Activated CD8-positive, alpha-beta T cell treated with anti-CD3 and anti-CD28 coated beads for 36 hours (primary cell): ENCODE data around the gene NUMB. TPM values are rescaled to one million over a fixed set of nuclear protein-coding genes. Genes with fewer than 3 reads are reported as not detected.

ENCODE experiments used
- ATAC-seq: fragments of 200-7000 bp; cut with Tn5 transposase; one replicate; pipeline ENCODE4 v1.10.0; 2021; ENCODE audit warnings: mild to moderate bottlenecking, moderate library complexity
- CTCF ChIA-PET: fragments of 350-600 bp; sonication (Branson Sonifier 250); formaldehyde crosslinking; loops from one replicate; lab custom pipeline; 2021; ENCODE audit warnings: antibody characterized with exemption; lab: Charles Lee
- POLR2A ChIA-PET: fragments of 350-600 bp; sonication (Branson Sonifier 250); formaldehyde crosslinking; loops from one replicate; lab custom pipeline; 2021; ENCODE audit warnings: antibody characterized with exemption; lab: Charles Lee
- DNase-seq: peaks from one replicate; pipeline ENCODE4 v3.0.0-alpha.2; 2020
- H3K27ac Mint-ChIP-seq: one replicate; pipeline ENCODE4 v1.8.0; 2021; ENCODE audit warnings: mild to moderate bottlenecking, mixed read lengths
- H3K27me3 Mint-ChIP-seq: one replicate; pipeline ENCODE4 v1.8.0; 2021; ENCODE audit warnings: mixed read lengths
- H3K36me3 Mint-ChIP-seq: one replicate; pipeline ENCODE4 v1.8.0; 2021; ENCODE audit warnings: low read depth, mixed read lengths
- H3K4me1 Mint-ChIP-seq: one replicate; pipeline ENCODE4 v1.8.0; 2021; ENCODE audit warnings: low read depth, mixed read lengths
- H3K4me3 Mint-ChIP-seq: one replicate; pipeline ENCODE4 v1.8.0; 2021; ENCODE audit warnings: mild to moderate bottlenecking, moderate library complexity, mixed read lengths
- H3K9me3 Mint-ChIP-seq: one replicate; pipeline ENCODE4 v1.8.0; 2021; ENCODE audit warnings: mixed read lengths
- CTCF ChIP-seq: fragments of 200-600 bp; IDR thresholded peaks from one replicate; pipeline ENCODE4 v1.8.0; 2022; ENCODE audit warnings: antibody characterized with exemption, mild to moderate bottlenecking
- intact Hi-C: fragments of 100-400 bp; cut with micrococcal nuclease; formaldehyde crosslinking; loops from one replicate; pipeline ENCODE4 v1.10.0; 2022
- total RNA-seq, 2 experiments: library from RNA; stranded (reverse); gene quantifications; one replicate each; pipeline ENCODE4 v1.2.3, GENCODE V29; 2021

Gene NUMB
- total RNA-seq, 2 experiments from 2014 or later = 31.8 to 33.0 TPM

DNA sequence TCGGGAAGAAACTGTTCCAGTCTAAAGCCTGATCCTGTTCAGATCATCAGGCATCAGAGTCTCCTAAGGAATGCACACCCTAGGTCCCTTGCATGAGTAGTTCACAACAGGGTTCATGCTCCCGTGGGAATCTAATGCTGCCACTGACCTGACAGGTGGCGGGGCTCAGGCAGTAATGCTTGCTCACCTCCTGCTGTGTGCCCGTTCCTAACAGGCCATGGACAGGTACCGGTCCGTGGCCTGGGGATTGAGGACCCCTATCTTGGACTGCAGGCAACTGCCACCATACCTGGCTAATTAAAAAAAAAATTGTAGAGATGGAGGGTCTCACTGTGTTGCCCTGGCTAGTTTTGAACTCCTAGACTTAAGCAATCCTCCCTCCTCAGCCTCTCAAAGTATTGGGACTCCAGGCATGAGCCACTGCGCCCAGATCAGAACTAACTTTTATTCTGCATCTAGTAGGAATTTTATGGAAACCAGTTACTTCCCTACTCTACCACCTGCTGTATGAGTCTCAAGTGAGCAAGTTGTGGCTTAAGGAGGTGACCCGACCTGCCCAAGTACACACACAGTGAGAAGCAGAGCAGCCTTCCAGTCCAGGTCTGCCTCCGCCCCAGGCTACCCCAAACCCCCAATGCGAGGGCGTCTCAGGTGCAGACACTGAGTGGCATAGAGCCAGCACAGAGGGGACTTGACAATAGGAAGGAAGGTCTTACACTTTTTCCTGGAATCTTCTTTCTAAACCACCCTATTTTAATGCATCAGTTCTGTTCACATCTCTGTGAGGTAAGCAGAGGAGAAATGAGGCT, 223.6 kb downstream of the NUMB start:
- no peaks in the 10 kb centered on the region for H3K36me3 Mint-ChIP-seq
- ATAC-seq (no peak), DNase-seq (no peak)
- ChIA-PET CTCF (no interaction called here), POLR2A (no interaction called here)
- peaks cover 10% of the 10 kb centered on the region for H3K4me1 Mint-ChIP-seq
- intact Hi-C loops = no loop called here
- H3K9me3 Mint-ChIP-seq = no peaks in the 10 kb centered on the region
- H3K4me3 Mint-ChIP-seq = no peak overlapping the region
- no peak overlapping the region for H3K27ac Mint-ChIP-seq
- TF ChIP-seq CTCF = no peak
- peaks cover 55% of the 10 kb centered on the region for H3K27me3 Mint-ChIP-seq

DNA sequence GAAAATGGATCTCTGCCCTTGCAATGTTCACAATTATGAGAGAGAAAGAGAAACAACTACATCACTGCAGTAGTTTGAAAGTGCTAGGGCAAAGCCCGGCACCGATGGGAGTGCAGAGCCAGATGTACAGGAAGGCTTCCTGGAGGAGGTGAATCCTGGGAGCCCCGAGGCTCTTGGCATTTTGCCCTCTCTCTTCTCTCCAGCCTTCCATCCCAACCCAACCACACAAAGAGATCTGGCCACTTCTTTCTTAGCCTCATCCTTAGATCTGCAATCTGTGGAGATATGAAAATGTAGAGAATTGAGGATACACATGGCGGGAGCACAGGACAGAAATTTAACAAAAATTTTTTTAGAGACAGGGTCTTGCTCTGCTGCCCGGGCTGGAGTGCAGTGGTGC, 224.3 kb downstream of the NUMB start:
- ChIA-PET POLR2A (interaction anchor here (1.3 kb wide), 1 partner anchor 12 kb away, joined by 3 read pairs; no protein-coding TSS in a partner anchor), CTCF (no interaction called here)
- ATAC-seq (no peak), DNase-seq (no peak)
- no peaks in the 10 kb centered on the region for H3K9me3 Mint-ChIP-seq
- intact Hi-C loops = no loop called here
- no peak overlapping the region for H3K4me3 Mint-ChIP-seq
- peaks cover 7% of the 10 kb centered on the region for H3K4me1 Mint-ChIP-seq
- no peak overlapping the region for H3K27ac Mint-ChIP-seq
- peaks cover 50% of the 10 kb centered on the region for H3K27me3 Mint-ChIP-seq
- no peaks in the 10 kb centered on the region for H3K36me3 Mint-ChIP-seq
- no peak for TF ChIP-seq CTCF

- H3K27ac Mint-ChIP-seq = no peak overlapping the region
- no peaks in the 10 kb centered on the region for H3K9me3 Mint-ChIP-seq
- POLR2A ChIA-PET = interaction anchor here (1.3 kb wide), 1 partner anchor 12 kb away, joined by 3 read pairs; no protein-coding TSS in a partner anchor
- ATAC-seq = no peak
- intact Hi-C loops = no loop called here
- H3K4me1 Mint-ChIP-seq = peaks cover 7% of the 10 kb centered on the region
- no peak for DNase-seq
- H3K27me3 Mint-ChIP-seq = peaks cover 46% of the 10 kb centered on the region
- H3K4me3 Mint-ChIP-seq = no peak overlapping the region
- TF ChIP-seq CTCF = no peak
- CTCF ChIA-PET = no interaction called here
- H3K36me3 Mint-ChIP-seq = no peaks in the 10 kb centered on the region
Measured at GRCh38 chr14:73233564-73233963, 224.8 kb downstream of the NUMB start.

GRCh38 chr14:73232984-73233383, 225.4 kb downstream of the NUMB start:
- H3K4me3 Mint-ChIP-seq = no peak overlapping the region
- ChIA-PET POLR2A (interaction anchor here (1.3 kb wide), 1 partner anchor 13 kb away, joined by 3 read pairs; no protein-coding TSS in a partner anchor), CTCF (interaction anchor here (1.6 to 2.0 kb wide), 4 partner anchors 17 to 239 kb away, joined by 5 to 8 read pairs (median 7); no protein-coding TSS in a partner anchor)
- TF ChIP-seq CTCF = no peak
- no peak overlapping the region for H3K27ac Mint-ChIP-seq
- peaks cover 43% of the 10 kb centered on the region for H3K27me3 Mint-ChIP-seq
- H3K9me3 Mint-ChIP-seq = no peaks in the 10 kb centered on the region
- no peaks in the 10 kb centered on the region for H3K36me3 Mint-ChIP-seq
- intact Hi-C loops = no loop called here
- no peak for DNase-seq
- peaks cover 4% of the 10 kb centered on the region for H3K4me1 Mint-ChIP-seq
- ATAC-seq = no peak
